Mesothelial cell of epicardium (in vitro differentiated cells): ENCODE measurements around the gene ERC2. TPM values are rescaled to one million over a fixed set of nuclear protein-coding genes. Genes with fewer than 3 reads are reported as not detected.

Source experiments
- DNase-seq, 2 experiments: peaks; one replicate each; pipeline ENCODE4 v3.0.0; 2021; ENCODE audit warnings: low spot score in 2 of 2; ENCODE audit not compliant: unreplicated experiment in 2 of 2
- H3K27ac Mint-ChIP-seq: 2 replicates; pipeline ENCODE4 v1.8.0; 2021; ENCODE audit warnings: mixed read lengths
- H3K27me3 Mint-ChIP-seq: 2 replicates; pipeline ENCODE4 v1.8.0; 2021; ENCODE audit warnings: low read depth, mixed read lengths
- H3K36me3 Mint-ChIP-seq: 2 replicates; pipeline ENCODE4 v1.8.0; 2021; ENCODE audit warnings: mixed read lengths
- H3K4me1 Mint-ChIP-seq: 2 replicates; pipeline ENCODE4 v1.8.0; 2021; ENCODE audit warnings: mixed read lengths
- H3K4me3 Mint-ChIP-seq: 2 replicates; pipeline ENCODE4 v1.8.0; 2021; ENCODE audit warnings: mild to moderate bottlenecking, moderate library complexity, mixed read lengths
- H3K9me3 Mint-ChIP-seq: 2 replicates; pipeline ENCODE4 v1.8.0; 2021; ENCODE audit warnings: mixed read lengths
- CTCF ChIP-seq: fragments of 200-600 bp; sonication (generic); IDR thresholded peaks from one replicate; pipeline ENCODE4 v1.5.0; 2021; ENCODE audit warnings: antibody characterized with exemption; ENCODE audit not compliant: unreplicated experiment
- total RNA-seq: library from RNA; stranded (reverse); gene quantifications from 3 replicates; pipeline ENCODE4 v1.2.1, GENCODE V29; 2021

ERC2 gene
- total RNA-seq, 1 donor from 2014 or later = 15.6 TPM

- no peak for TF ChIP-seq CTCF
- H3K36me3 Mint-ChIP-seq = no peaks in the 10 kb centered on the region
- no peaks in the 10 kb centered on the region for H3K27me3 Mint-ChIP-seq
- H3K27ac Mint-ChIP-seq = no peak overlapping the region
- no peak overlapping the region for H3K4me3 Mint-ChIP-seq
- no peaks in the 10 kb centered on the region for H3K9me3 Mint-ChIP-seq
- DNase-seq = no peak
- peaks cover 49% of the 10 kb centered on the region for H3K4me1 Mint-ChIP-seq
These were observed 711.3 kb downstream of the ERC2 start for GRCh38 chr3:55756976-55757375.

- peaks cover 2% of the 10 kb centered on the region for H3K27me3 Mint-ChIP-seq
- peaks cover 49% of the 10 kb centered on the region for H3K4me1 Mint-ChIP-seq
- TF ChIP-seq CTCF = no peak
- no peaks in the 10 kb centered on the region for H3K9me3 Mint-ChIP-seq
- no peak for DNase-seq
- H3K27ac Mint-ChIP-seq = no peak overlapping the region
- no peak overlapping the region for H3K4me3 Mint-ChIP-seq
- no peaks in the 10 kb centered on the region for H3K36me3 Mint-ChIP-seq
These were observed 712.6 kb downstream of the ERC2 start for GRCh38 chr3:55755516-55756205.

DNA sequence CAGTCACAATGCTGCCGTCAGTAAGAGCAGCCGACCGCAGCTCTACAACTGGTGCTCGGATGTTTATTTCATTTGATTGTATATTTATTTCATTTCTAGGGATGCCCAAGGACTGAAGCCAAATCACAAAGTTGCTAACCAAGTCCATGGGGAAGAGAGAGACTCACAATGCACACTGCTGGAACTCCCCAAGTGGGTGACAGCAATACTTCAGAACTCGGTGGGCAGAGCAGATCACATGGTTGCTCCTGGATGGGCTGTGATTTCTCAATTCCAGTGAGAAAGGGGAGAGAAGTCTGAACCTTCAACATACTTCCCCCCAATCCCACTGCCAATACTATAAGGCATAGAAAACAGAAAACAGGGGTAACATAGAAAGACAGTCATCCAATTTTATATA is 715.4 kb downstream of the ERC2 start:
- no peak for DNase-seq
- Mint-ChIP-seq H3K27ac (no peak overlapping the region), H3K9me3 (no peaks in the 10 kb centered on the region), H3K4me3 (no peak overlapping the region), H3K4me1 (peaks cover 29% of the 10 kb centered on the region), H3K27me3 (peaks cover 13% of the 10 kb centered on the region), H3K36me3 (no peaks in the 10 kb centered on the region)
- no peak for TF ChIP-seq CTCF

- DNase-seq = no peak
- Mint-ChIP-seq H3K4me3 (no peak overlapping the region), H3K36me3 (no peaks in the 10 kb centered on the region), H3K27ac (no peak overlapping the region), H3K9me3 (no peaks in the 10 kb centered on the region), H3K4me1 (peaks cover 26% of the 10 kb centered on the region), H3K27me3 (peaks cover 14% of the 10 kb centered on the region)
- TF ChIP-seq CTCF = no peak
These were observed 716.5 kb downstream of the ERC2 start for GRCh38 chr3:55751730-55752129.

- no peak overlapping the region for H3K27ac Mint-ChIP-seq
- peaks cover 14% of the 10 kb centered on the region for H3K4me1 Mint-ChIP-seq
- DNase-seq = no peak
- H3K36me3 Mint-ChIP-seq = no peaks in the 10 kb centered on the region
- no peaks in the 10 kb centered on the region for H3K9me3 Mint-ChIP-seq
- peaks cover 20% of the 10 kb centered on the region for H3K27me3 Mint-ChIP-seq
- no peak for TF ChIP-seq CTCF
- no peak overlapping the region for H3K4me3 Mint-ChIP-seq
These were observed 717.7 kb downstream of the ERC2 start for GRCh38 chr3:55750525-55750924.
